ENCODE measurements around the gene PSMD13.
"Not testable (repeated sequence)": the region's sequence is repeated elsewhere in the genome, so short reads cannot be mapped to it uniquely, and the experiment has no call there.

The PSMD13 gene

GRCh38 chr11:236774-237767 lies at the start of gene PSMD13:
Gene PSMD13 (plus strand): TSS chr11:236976. CDS start chr11:237050, 74 bp downstream.
- TF ChIP-seq CTCF (IDR thresholded peaks at IDR 0.05) (no peak), ZFX (IDR thresholded peaks at IDR 0.05; ENCODE audit: borderline replicate concordance) (no peak)
- peak within 1 kb of the TSS; percentile 93 for H3K27ac ChIP-seq

GRCh38 chr11:189200-189783 lies 47.5 kb upstream of the PSMD13 start:
- not testable (repeated sequence) for H3K27ac ChIP-seq

GRCh38 chr11:189843-190311 lies 46.9 kb upstream of the PSMD13 start:
- not testable (repeated sequence) for H3K27ac ChIP-seq

GRCh38 chr11:190546-190945 lies 46.2 kb upstream of the PSMD13 start:
- not testable (repeated sequence) for H3K27ac ChIP-seq

GRCh38 chr11:191490-192478 lies 45.0 kb upstream of the PSMD13 start:
- H3K27ac ChIP-seq = not testable (repeated sequence)
- TF ChIP-seq CTCF (IDR thresholded peaks at IDR 0.05) = peak; percentile 71

GRCh38 chr11:192674-193128 lies 44.1 kb upstream of the PSMD13 start, which contains the start of gene SCGB1C1:
Gene SCGB1C1 (plus strand): TSS chr11:193078. CDS start chr11:193100, 22 bp downstream.
- not testable (repeated sequence) for H3K27ac ChIP-seq

GRCh38 chr11:193481-193880 lies 43.3 kb upstream of the PSMD13 start:
- H3K27ac ChIP-seq = not testable (repeated sequence)

GRCh38 chr11:196786-197731 lies 39.7 kb upstream of the PSMD13 start:
- H3K27ac ChIP-seq = no peak overlapping the region
- TF ChIP-seq ZFX (IDR thresholded peaks at IDR 0.05; ENCODE audit: borderline replicate concordance) = no peak
- TF ChIP-seq CTCF (IDR thresholded peaks at IDR 0.05) = no peak

GRCh38 chr11:197741-198235 lies 39.0 kb upstream of the PSMD13 start:
- H3K27ac ChIP-seq = no peak overlapping the region
- TF ChIP-seq ZFX (IDR thresholded peaks at IDR 0.05; ENCODE audit: borderline replicate concordance) (no peak), CTCF (IDR thresholded peaks at IDR 0.05) (no peak)
